SIG-M5 treated with dmso at 0.1 percent for 504 hours (cell line): ENCODE results near the gene IL11RA.

Experiments
- DNase-seq: peaks from one replicate; lab custom pipeline; 2025; ENCODE audit not compliant: unreplicated experiment; lab: John Stamatoyannopoulos, UW

The IL11RA gene

DNA sequence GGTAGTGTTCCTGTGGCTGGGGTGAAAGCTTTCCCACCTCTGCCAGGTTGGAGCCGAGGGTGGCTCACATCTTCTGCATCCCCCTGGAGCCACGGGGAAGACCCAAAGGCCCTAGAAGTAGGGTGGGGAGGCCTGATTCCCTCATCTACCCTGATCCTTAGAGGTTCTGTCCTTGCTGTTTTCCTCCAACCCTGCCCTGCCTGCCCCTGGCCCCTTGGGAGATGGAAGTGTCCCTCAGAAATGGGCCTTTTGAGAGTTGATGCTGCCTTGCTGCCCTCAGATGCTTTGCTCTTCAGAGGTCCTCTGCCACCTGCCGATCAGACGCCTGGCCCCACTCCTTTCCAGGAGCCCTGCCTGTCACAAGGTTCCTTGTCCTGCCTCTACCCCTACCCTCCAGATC is 32.8 kb downstream of the IL11RA start:
- DNase-seq = no peak

DNA sequence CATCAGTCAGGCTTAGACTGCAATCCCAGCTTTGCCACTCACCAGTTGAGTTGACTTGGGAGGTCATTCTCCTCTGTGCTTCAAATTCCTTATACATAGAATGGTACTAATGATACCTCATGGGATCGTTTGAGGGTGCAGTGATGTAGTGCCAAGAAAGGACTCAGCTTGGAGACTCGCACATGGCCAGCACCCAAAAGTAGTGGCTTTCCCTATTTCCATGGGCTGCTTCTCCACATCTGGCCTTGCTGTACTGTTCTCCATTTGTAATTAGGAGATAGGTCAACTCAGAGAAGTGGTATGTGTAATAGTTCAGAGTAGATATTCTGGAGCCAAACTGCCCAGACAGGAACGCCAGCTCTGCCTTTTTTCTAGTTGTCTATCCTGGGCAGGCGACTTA is 33.6 kb downstream of the IL11RA start:
- DNase-seq = no peak

DNA sequence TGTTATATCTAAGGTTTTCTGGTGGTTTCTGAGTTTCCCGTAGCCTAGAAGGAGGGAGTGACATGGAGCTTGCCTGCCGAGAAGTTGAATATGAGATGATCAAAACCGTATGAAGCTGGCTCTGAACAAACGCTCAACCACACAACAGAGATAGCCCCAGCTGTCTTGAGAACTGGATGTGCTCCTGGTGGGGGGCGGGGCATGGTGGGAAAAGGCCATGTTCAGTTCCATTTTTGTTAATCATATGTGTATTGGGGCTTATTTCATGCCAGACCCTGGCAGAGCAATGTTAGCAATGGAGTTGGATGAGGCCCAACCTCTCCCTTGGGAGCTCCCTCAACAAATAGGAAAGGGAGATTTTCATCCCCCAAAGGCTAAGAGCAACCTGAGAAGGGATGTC is 34.2 kb downstream of the IL11RA start:
- no peak for DNase-seq

DNA sequence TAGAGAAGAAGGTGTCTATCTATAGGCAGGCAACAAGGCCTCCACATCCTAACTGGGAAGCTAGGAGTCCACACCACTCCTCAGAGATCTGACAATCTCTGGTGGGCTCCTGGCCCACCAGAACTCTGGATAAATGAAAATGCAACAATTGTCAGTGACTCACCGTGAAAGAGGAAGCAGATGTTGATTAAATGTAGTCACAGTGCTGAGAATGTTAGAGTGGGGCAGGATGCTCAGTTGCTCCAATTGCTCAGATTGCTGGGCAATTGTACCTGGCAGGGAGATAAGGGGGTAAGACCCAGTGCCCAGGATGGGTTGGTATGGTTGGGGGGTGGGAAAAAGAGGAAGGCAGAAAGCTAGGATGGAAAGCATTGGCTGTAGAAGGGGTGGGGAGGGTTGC is 34.7 kb downstream of the IL11RA start:
- no peak for DNase-seq

DNA sequence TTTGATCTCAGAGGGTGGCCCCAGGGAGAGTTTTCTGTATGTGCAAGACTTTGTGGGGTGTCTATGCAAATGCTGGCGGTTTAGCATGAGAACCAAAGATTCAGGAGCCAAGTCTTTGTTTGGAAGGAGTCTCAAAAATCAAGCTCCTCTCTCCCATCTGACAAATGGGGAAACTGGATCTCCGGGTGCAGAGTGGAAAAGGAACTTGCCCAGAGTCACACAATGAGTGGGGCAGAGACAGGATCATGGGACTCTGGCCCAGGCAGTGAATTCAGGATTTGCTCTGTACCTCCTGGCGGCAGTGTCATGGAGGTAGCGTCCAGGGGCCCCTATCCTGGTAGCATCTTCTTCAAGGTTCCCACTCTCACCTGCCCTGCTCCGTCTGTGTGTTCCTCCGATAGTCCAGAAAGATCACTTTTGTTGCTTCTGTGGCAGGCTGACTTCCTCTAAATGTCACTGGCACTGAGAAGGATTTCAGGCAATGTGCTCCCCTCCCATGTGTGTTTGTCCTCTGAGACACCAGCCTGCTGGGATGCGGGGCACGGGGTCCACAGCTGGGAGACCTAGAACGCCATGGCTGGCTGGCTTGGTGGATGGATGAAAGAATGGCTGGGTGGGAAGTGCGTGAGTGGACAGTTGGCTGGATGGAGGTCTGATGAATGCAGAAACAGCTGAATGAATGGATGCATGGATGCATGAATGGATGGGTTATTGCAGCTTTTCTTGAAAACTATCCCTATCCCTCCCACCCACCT is 35.5 kb downstream of the IL11RA start:
- DNase-seq = no peak

DNA sequence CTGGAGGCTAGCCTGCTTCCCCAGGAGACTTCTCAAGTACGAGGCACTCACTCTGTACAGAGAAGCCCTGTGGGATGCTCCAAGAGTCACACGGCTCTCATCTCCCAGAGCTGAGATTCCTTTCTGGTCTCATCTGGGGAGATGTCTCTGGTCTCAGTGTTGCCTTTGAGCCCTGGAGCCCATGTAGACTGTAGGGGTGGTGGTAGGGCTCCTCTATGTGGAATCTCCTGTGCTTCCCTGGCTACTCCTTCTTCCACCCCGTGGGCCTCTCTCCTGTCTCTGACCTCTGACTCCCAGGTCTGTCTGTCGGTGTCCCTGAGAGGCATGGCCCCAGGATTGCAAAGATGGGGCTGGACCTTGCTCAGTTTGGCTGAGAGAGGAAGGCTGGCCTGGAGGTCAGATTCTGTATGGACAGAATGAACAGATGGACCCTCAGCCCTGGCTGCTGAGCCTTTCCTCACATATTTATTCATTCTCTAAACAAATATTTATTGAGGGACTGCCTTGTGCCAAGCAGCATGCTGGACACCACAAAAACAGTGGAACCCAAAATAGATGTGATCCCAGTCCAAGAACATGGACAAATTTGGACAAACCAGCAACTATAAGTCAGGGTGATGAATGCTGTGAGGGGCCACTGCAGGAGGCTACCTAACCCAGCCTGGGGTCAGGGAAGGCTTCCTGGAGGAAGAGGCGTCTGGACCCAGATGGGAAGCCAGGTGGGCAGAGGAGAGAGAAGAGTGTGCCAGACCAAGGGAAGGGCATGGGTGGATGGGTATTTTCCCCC is 36.5 kb downstream of the IL11RA start:
- no peak for DNase-seq

DNA sequence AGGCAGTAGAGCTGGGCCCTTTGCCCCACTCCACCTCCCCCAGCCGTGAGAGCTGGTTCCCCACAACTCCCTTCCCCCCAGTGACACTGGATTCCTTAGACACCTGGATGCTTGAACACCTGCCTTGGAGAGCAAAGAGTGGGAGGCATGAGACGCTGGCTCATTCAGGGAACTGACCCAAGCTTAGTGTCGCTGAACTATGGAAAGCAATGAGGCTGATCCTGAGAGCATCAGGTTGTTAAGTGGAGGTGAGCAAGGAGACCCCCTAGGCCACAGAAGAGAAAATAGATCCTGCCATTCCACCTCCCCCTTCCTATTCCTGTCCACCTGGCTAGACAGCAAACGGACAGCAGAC is 37.1 kb downstream of the IL11RA start:
- DNase-seq = no peak

DNA sequence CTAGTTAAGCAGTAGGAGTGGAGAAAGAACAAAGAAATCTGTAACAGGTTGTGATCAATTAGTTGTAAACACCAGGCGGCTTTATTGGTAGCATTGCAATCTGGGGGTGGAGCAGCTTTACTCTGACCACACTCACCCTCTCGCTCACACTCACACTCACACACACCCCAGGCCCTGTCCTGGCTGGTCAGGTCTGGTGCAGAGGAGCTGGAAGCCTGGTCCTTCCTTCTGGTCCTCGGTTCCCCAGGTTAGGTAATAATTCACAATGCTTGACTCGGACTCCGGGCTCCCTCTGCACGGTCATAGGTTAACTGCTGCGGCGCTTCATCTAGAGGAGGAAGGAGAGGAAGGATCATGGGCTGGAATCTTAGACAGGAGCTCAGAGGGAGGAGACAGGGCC is 37.5 kb downstream of the IL11RA start:
- no peak for DNase-seq

DNA sequence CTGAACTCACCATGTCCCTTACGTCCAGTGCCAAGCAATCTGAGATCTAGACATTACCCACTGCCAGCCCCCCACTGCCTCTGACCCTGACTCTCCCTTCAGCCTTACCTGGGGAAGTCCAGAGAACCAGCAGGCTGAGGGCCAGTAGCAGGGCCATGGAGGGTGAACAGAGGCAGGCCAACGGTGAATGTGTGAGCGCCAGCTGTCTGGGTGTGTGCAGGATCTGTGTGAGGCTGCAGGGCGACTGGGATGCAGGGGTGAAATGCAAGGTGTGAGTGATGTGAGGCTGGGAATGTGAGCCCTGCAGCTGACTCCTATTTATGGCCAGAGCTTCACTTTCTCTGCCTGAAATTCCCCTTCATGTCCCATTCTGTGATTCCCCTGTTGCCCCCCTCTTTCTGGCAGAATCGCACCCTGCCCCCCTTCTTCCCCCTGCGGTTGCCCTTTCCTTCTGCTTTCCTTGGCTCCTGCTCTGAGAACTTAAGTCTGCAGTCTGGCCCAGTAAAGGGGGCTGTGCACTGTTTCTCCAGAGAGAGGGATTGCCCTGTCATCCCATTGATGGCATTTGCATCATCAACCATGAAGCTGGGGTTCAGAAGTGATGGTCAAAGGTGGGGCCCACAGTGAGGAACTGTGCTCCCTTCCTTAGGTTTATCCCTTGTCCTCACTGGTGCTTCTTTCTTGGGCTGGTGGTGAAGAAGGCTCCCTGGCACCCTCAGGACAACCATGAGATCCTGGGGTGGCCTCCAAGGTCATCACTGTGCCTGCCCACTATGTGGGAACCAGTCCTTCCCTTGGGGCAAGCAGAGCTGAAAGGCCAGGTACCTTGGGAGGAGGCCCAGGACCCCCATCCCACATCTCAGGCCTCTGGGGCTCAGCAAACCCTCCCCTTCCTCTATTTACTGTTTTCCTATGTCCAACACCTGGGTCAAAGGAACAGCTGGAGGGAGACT is 39.3 kb downstream of the IL11RA start, which contains the start of gene CCL19:
Gene CCL19 (minus strand): TSS at position 294 of the 953 bp plus-strand sequence. CDS start 137 bp downstream, at position 157.
- no peak for DNase-seq

DNA sequence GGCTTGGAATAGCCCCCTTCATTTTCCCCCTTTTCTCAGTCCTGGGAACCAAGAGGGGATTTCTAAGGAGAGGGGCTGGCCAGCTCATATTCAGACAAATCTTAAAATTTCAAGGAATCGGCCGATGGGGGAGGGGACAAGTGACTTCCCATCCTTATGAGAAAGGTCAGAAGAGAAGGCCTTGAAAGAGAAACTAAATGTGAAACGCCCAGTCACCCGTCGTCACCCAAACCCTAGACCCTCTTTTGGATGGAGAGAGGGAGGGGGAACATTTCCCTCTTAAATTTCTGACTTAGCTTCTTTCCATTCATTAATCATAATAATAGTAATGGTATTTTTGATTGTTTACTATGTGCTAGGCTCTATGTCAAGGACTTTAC is 39.9 kb downstream of the IL11RA start:
- no peak for DNase-seq

DNA sequence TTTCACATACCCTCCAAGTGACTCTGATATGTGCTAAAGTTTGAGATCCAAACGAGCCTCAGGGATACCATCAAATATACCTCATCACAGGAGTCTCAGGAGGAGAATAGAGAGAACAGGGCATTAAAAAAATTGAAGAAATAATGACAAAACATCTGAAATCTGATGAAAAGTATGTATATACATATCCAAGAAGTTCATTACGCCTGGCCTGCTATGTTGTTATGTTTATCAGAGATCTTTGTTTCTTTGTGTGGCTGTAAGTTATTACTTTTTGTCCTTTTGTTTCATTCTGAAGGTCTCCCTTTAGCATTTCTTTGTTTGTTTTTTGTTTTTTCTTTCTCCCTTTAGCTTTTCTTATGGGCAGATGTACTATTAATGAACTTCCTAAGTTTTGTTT is 41.6 kb downstream of the IL11RA start:
- DNase-seq = no peak

DNA sequence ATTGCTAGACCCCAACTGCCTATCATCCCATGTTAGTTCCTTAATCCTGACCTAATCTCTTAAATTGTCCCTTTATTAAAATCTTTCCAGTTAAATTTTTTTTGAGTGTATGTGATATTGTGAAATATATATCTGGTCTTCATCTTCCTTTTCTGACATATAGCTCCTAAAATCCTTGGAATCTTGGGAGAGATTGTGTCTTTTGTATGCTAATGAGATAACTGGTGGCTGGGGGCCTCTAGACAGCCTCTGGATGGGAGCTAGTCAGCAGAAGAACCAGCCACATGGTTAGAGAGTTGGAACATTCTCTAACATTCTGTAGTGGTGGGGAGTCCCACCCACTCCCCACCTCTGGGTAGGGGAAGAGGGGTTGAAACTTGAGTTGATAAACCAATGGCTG is 42.8 kb downstream of the IL11RA start:
- no peak for DNase-seq

DNA sequence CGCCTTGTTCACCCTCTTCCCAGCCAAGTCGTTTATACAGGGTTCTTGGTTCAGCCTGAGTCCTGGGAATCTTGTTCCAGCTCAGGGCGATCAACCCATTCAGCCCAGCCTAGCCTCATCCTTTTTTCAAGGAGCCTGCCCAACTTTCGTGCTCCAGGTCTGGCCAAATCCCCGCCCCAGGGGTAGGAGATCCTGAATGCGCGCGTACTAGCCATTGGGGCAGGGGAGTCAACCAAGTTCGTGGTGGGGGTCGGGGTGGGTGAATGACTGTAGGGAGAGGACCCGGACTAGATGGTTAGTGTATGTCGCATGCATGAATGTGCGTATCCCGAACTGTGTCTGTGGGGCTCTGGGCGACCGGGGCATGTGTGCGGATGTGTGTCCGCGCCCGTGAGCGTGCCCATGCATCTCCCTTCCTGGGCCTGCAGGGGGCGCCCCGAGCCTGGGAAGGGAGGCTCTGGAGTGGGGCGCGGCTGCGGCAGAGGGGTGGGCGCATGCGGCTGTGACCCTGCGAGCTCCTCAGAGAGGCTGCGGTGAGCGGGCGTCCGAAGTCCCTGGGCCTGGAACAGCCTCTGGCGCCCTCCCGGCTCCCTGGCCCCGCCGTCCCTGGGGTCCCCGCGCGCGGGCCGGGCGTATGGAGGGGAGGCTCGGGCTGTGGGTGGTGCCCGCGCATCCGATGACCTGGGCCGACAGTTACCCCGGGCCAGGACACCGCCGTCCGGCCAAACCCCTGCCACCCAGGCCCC is 49.2 kb downstream of the IL11RA start:
- DNase-seq = peak; percentile 40

DNA sequence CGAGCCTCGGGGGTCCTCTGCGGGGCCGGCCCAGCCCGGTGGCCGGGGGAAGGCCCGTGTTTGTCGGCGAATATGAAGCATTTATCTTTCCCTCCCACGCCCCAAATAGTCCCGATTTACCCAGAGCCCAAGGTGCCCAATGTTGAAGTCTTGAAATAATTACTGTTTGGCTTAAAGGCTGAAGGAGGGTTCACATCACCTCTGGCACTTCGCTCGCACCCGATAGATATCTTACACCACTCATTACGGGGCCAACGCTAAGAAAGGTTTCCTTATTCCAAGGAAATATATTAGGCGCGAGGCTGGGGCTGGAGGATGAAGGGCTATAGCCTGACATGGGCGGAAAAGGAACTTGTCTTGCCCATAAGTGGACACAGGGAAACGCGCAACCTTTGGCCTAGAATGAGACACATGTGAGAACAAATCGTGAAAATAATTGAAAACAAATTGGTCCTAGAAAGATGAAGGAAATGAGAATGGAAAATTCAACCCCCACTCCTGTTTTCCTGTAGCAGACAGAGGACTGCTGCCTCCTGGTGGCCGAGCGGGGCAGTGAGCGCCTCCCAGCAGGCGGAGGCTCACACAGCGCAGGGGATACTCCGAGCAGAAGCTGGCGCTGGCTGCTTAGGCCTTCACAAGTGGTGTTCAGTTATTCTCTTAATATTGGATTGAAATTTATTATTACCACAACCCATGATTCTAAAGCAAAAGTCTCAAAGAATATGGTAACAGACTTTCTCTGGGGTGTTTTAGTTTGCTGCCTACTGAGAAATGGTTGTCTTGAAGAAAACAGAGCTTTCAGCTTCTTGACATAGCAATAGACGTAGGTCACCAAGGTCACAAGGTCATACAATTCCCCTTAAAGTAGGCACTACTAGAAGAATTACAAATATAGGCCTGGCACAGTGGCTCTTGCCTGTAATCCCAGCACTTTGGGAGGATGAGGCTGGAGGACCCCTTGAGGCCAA is 50.1 kb downstream of the IL11RA start:
- DNase-seq = peak; percentile 54

DNA sequence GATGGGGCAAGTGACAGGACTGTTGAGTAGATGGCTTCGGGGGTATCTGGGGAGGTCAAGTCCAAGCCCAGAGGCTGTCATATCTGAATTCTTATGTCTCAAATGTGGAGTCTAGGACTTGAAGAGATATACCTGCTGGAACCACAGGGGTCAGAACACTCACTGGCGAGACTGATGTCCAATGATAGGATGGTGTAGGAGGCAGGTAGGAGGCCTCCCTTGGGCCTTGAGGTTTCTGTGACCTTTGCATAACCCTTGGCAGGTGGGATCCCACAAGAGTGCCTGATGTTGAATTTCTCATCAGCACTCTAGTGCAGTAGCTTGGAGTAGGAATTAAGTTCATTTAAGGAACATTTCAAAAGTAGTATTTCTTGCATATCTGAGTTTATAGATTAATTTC is 55.1 kb downstream of the IL11RA start:
- no peak for DNase-seq

DNA sequence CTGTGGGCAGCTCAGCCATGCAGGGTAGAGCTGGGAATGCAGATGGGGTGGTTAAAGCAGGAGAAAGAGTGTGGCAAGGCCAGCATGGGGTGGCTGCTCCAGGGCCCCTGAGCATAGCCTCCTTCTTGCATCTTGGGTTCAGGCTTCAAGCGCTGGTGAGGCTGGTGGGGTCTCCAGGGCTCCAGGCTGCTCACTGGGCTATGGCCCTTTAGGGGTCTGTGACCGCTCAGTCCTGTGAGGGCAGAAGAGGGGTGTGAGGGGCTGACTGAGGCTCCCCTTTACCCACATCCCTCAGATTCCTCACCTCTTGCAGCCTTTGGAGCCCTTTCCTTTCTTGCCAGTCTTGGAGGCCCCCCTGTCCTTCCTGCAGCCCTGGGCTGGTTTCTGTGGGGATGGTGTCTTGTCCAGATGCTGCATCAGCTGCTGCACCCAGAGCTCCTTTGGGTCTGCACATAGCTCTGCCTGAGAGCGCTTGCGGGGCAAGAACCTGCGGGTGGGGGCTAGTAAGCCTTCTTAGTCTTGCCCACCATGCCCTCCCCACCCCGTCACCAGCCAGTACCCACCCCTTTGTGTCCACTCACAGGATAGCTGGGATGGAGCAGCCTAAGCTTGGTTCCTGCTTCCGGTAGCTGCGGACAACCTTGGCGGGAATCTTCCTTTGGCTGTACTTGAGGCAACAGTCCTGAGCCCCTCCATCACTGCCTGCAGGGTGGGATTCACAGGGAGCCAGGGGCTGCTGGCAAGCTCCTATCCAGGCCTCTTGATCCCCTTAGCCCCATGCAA is 57.4 kb downstream of the IL11RA start:
- no peak for DNase-seq

DNA sequence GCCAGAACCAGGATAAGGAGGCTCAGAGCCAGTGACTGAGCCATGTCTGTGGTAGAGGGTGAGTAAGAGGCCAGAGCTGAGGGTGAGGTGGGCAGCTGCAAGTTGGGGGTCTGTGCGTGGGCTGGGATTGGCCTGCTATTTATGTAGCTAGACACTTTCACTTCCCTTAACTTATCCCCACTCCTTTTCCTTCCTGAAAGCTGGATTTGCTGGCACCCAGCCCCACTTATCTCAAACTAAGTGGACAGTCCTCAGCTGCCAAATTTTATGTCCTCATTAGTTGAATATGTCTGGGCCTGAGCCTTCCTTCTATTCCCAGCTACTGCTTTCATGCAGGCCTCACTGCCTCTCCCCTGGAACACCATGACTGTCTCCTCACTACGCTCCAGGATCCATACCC is 58.0 kb downstream of the IL11RA start, which contains the start of gene CCL21:
Gene CCL21 (minus strand): TSS at position 114 of the 400 bp plus-strand sequence. CDS start 70 bp downstream, at position 44.
- peak; percentile 7 for DNase-seq
